ENCODE results near the gene EZR. TPM values are rescaled to one million over a fixed set of nuclear protein-coding genes. Genes with fewer than 3 reads are reported as not detected.
A peak's percentile ranks its signal among the peaks of the same experiment; 100 is the strongest.

Gene EZR
- polyA plus RNA-seq, 2 of the 4 experiments (the other 2 are of a cell fraction) = 219 to 254 TPM

DNA sequence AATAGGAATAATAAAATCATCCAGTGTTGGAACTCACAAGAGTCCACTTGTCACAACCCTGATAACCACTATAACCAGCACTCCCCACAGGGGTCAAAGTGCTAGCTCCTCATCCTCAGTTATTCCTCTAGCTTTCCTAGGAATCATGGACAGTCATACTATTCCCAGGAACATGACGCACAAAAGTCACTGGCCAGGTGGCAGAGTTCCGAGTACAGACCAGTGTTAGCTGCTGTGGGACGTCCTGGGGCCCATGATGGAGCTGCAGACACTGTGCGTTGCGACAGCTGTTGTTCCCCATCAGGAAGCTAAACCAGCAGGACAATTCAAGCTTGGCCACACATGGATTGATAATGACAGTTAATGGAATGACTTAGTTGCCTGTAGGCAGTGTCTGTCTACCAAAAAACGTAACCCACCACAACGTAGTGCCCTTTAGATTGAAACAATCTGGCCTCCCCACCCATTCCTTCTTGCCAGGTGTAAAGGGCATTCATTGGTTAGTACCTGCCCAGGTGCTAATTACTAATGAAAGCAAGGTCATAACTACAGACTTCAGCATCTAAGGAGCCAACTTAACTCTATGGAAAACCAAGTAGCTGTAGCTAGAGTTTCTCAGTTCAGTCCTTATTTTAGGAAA lies 17.4 kb downstream of the EZR start:
- Histone ChIP-seq H3K27ac (no peak overlapping the region), H3K4me1 (peaks cover 97% of the 10 kb centered on the region), H3K4me2 (peak overlapping the region; percentile 19; the same call in 1 of the 3 replicates), H3K9me3 (no peaks in the 10 kb centered on the region), H3K4me3 (no peak overlapping the region)
- peak; percentile 72 for TF ChIP-seq POLR2AphosphoS2 (conservative IDR thresholded peaks at IDR 0.05; ENCODE audit: low read length)
- peak; percentile 28; the same call in 1 of the 2 replicates for TF ChIP-seq TFCP2L1 (CRISPR knock-in tag; IDR thresholded peaks at IDR 0.05)
- no peak for TF ChIP-seq RCOR1 (IDR thresholded peaks at IDR 0.05; ENCODE audit: low read depth, low read length)
- POLR2A ChIA-PET = interaction anchor here (0.5 to 2.0 kb wide), 2 partner anchors 54 to 68 kb away, joined by 3 to 5 read pairs; no protein-coding TSS in a partner anchor
- FAIRE-seq (no peak), DNase-seq (ENCODE audit: low read depth in 1 of 2, low spot score in 1 of 2) (no peak), ATAC-seq (peak; percentile 20 to 35; a peak in 5 of 6 replicates)
- 73% methylated on average over 5 of the region's 7 CpGs for WGBS (ENCODE audit: missing lambda C conversion rate)
- CTCF ChIA-PET = interaction anchor here (0.9 to 2.2 kb wide), 2 partner anchors 9 to 98 kb away, joined by 6 to 7 read pairs; no protein-coding TSS in a partner anchor

DNA sequence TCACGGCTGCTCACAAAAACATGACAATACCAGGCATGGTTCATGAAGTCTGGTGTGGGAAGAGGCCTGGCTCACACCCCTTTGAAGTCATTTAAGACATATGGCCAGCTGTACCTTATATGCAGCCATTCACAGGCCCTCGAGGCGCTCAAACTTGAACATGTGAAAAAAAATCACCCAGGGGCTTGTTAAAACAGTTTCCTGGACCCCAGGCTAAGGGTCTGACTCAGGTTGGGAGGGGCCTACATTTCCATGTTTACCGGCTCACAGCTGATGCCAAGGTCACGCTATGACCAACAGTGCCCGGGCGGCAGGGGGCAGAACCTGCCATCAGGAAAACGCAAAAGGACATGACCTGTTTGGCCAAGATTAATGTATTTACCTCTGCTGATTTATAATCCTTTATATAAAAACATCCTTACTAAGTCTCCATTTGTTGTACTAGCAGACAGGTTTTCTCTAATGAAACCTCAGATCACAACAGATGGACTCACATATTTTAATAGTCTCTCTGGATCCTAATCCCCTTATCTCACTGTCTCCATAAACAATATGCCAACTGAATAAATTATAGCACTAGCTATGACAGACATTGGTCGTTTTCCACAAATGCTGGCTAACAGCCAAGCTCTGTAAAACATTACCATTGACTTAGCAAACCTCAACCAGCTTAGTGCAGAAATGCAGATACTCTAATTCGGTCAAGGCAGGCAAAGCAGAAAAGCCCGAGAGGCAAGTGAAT lies 19.9 kb downstream of the EZR start:
- peak; percentile 56 to 57 for ATAC-seq
- Histone ChIP-seq H3K4me3 (no peak overlapping the region), H3K4me1 (peaks cover 96% of the 10 kb centered on the region), H3K4me2 (peak overlapping the region; percentile 61), H3K9me3 (no peaks in the 10 kb centered on the region), H3K27ac (peak overlapping the region in 1 of 2 experiments; percentile 55; a peak in 3 of 6 replicates)
- TF ChIP-seq JUNB (IDR thresholded peaks at IDR 0.05) (no peak), KDM5A (IDR thresholded peaks at IDR 0.05) (no peak), PHF8 (IDR thresholded peaks at IDR 0.05; ENCODE audit: borderline replicate concordance, low read depth) (no peak), FOSL2 (IDR thresholded peaks at IDR 0.05) (no peak), FOSL2 (CRISPR knock-in tag; IDR thresholded peaks at IDR 0.05) (peak; percentile 31; the same call in 1 of the 2 replicates), ZFP36 (IDR thresholded peaks at IDR 0.05; ENCODE audit: borderline replicate concordance, partially characterized antibody) (no peak), CBX8 (IDR thresholded peaks at IDR 0.05) (no peak), SMC3 (IDR thresholded peaks at IDR 0.05) (0 out of 3 replicates have a peak, but pooled peaks have one; percentile 19), CBX2 (IDR thresholded peaks at IDR 0.05; ENCODE audit: borderline replicate concordance, low read depth) (no peak), CHD2 (IDR thresholded peaks at IDR 0.05; ENCODE audit: low read length, partially characterized antibody) (no peak), GATA3 (IDR thresholded peaks at IDR 0.05; ENCODE audit: borderline replicate concordance) (peak; percentile 41; the same call in 1 of the 2 replicates), MYC (IDR thresholded peaks at IDR 0.05; ENCODE audit: borderline replicate concordance, low read length) (no peak), JUN (IDR thresholded peaks at IDR 0.05) (no peak), POLR2A (IDR thresholded peaks at IDR 0.05; ENCODE audit: low read length) (no peak), RAD21 (conservative IDR thresholded peaks at IDR 0.05 in 1 of 2, IDR thresholded peaks at IDR 0.05 in 1 of 2) (peak; percentile 21 to 35; a peak in 3 of 5 replicates), POLR2AphosphoS2 (conservative IDR thresholded peaks at IDR 0.05; ENCODE audit: low read length) (no peak; the same call in 1 of the 2 replicates), EP300 (IDR thresholded peaks at IDR 0.05) (no peak), HOXB13 (CRISPR knock-in tag; IDR thresholded peaks at IDR 0.05; ENCODE audit: low read depth) (no peak), NFE2L2 (conservative IDR thresholded peaks at IDR 0.05; ENCODE audit: low read length) (no peak), CHD4 (IDR thresholded peaks at IDR 0.05; ENCODE audit: borderline replicate concordance) (no peak), TFCP2L1 (CRISPR knock-in tag; IDR thresholded peaks at IDR 0.05) (no peak), ESRRA (IDR thresholded peaks at IDR 0.05; ENCODE audit: borderline replicate concordance, low read length) (peak; percentile 91; the same call in 1 of the 2 replicates), RFX5 (IDR thresholded peaks at IDR 0.05) (no peak)
- TF ChIP-seq, protein P1, sequence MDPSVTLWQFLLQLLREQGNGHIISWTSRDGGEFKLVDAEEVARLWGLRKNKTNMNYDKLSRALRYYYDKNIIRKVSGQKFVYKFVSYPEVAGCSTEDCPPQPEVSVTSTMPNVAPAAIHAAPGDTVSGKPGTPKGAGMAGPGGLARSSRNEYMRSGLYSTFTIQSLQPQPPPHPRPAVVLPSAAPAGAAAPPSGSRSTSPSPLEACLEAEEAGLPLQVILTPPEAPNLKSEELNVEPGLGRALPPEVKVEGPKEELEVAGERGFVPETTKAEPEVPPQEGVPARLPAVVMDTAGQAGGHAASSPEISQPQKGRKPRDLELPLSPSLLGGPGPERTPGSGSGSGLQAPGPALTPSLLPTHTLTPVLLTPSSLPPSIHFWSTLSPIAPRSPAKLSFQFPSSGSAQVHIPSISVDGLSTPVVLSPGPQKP (IDR thresholded peaks at IDR 0.05; ENCODE audit: low read depth, low read length) = no peak
- TF ChIP-seq, protein P2, sequence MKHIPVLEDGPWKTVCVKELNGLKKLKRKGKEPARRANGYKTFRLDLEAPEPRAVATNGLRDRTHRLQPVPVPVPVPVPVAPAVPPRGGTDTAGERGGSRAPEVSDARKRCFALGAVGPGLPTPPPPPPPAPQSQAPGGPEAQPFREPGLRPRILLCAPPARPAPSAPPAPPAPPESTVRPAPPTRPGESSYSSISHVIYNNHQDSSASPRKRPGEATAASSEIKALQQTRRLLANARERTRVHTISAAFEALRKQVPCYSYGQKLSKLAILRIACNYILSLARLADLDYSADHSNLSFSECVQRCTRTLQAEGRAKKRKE (CRISPR knock-in tag; IDR thresholded peaks at IDR 0.05; ENCODE audit: low read depth) = no peak
- TF ChIP-seq, protein P3, sequence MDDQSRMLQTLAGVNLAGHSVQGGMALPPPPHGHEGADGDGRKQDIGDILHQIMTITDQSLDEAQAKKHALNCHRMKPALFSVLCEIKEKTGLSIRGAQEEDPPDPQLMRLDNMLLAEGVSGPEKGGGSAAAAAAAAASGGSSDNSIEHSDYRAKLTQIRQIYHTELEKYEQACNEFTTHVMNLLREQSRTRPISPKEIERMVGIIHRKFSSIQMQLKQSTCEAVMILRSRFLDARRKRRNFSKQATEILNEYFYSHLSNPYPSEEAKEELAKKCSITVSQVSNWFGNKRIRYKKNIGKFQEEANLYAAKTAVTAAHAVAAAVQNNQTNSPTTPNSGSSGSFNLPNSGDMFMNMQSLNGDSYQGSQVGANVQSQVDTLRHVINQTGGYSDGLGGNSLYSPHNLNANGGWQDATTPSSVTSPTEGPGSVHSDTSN (IDR thresholded peaks at IDR 0.05) = no peak
- TF ChIP-seq, protein P4, sequence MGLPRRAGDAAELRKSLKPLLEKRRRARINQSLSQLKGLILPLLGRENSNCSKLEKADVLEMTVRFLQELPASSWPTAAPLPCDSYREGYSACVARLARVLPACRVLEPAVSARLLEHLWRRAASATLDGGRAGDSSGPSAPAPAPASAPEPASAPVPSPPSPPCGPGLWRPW (IDR thresholded peaks at IDR 0.05) = no peak
- TF ChIP-seq, protein P5, sequence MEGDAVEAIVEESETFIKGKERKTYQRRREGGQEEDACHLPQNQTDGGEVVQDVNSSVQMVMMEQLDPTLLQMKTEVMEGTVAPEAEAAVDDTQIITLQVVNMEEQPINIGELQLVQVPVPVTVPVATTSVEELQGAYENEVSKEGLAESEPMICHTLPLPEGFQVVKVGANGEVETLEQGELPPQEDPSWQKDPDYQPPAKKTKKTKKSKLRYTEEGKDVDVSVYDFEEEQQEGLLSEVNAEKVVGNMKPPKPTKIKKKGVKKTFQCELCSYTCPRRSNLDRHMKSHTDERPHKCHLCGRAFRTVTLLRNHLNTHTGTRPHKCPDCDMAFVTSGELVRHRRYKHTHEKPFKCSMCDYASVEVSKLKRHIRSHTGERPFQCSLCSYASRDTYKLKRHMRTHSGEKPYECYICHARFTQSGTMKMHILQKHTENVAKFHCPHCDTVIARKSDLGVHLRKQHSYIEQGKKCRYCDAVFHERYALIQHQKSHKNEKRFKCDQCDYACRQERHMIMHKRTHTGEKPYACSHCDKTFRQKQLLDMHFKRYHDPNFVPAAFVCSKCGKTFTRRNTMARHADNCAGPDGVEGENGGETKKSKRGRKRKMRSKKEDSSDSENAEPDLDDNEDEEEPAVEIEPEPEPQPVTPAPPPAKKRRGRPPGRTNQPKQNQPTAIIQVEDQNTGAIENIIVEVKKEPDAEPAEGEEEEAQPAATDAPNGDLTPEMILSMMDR (IDR thresholded peaks at IDR 0.05) = peak; percentile 29; the same call in 2 of the 3 replicates
- TF ChIP-seq, protein P6, sequence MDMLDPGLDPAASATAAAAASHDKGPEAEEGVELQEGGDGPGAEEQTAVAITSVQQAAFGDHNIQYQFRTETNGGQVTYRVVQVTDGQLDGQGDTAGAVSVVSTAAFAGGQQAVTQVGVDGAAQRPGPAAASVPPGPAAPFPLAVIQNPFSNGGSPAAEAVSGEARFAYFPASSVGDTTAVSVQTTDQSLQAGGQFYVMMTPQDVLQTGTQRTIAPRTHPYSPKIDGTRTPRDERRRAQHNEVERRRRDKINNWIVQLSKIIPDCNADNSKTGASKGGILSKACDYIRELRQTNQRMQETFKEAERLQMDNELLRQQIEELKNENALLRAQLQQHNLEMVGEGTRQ (IDR thresholded peaks at IDR 0.05) = no peak
- 14% methylated on average over 11 of the region's 11 CpGs for WGBS (ENCODE audit: missing lambda C conversion rate)
- FAIRE-seq = no peak
- CTCF ChIA-PET = interaction anchor here (1.6 to 3.3 kb wide), 2 partner anchors 9 to 13 kb away, joined by 4 to 20 read pairs; no protein-coding TSS in a partner anchor
- peak in 1 of 2 experiments; percentile 72 for DNase-seq (ENCODE audit: low read depth in 1 of 2, low spot score in 1 of 2)
- POLR2A ChIA-PET = interaction anchor here (0.6 to 1.5 kb wide), 3 partner anchors 55 to 201 kb away, joined by 3 to 5 read pairs (median 3); partner anchors contain the start of gene RSPH3

Data from A549 (cell line).